Inflammatory macrophage treated with lipopolysaccharide for 4 hours (primary cell): ENCODE data around the gene RNASEH2A.
"Not testable (repeated sequence)": the region's sequence is repeated elsewhere in the genome, so short reads cannot be mapped to it uniquely, and the experiment has no call there.

Source experiments
- DNase-seq: peaks from one replicate; pipeline ENCODE4 v3.0.0-alpha.2; 2020

RNASEH2A gene

DNA sequence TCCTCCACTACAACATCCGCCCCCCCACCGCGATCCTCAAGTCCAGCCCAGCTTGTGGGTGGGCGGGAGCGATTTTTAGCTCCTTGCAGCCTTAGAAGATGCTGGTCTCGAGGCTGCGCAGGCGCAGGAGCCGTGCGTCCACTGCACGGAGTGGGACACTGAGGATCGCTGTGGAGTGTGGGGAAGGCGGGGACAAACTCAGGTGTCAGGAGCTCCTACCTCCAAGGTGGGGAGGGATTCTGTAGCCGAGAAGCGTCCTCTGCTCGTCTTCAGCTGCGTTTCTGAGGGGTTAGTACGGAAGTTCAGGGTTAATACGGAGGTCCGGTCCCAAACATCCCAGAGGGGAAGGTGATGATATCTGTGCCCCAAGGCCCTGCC lies 28.2 kb downstream of the RNASEH2A start, which contains the start of gene RTBDN:
RTBDN (minus strand) TSS at position 14 of the 378 bp plus-strand sequence. CDS start 4,600 bp downstream, outside the sequence.
- no peak for DNase-seq

GRCh38 chr19:12834976-12835757 lies 28.8 kb downstream of the RNASEH2A start:
- no peak for DNase-seq

GRCh38 chr19:12836529-12836863 lies 30.1 kb downstream of the RNASEH2A start:
- DNase-seq: no peak

DNA sequence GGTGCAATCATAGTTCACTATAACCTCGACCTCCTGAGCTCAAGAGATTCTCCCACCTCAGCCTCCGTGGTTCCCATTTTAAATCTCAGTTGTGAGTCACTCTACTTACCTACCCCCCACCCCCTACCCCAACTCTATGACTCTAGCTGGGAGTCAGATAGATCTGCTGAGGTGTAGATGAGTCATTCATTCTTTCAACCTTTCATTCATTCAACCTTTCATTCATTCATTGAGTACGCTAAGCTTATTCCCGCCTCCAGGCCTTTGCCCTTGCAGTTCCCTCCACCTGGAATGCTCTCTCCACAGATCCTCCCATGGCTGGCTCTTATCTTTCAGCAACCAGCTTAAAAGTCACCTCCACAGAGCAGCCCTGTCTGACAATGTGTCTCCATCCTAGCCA lies 30.8 kb downstream of the RNASEH2A start:
- no peak for DNase-seq

- DNase-seq: peak; percentile 49
These were observed 31.9 kb downstream of the RNASEH2A start, which contains the start of gene MAST1 for GRCh38 chr19:12838182-12838885. Gene MAST1, plus strand, starts transcription at chr19:12838515. Its CDS starts 58 bp downstream, at chr19:12838573.

DNA sequence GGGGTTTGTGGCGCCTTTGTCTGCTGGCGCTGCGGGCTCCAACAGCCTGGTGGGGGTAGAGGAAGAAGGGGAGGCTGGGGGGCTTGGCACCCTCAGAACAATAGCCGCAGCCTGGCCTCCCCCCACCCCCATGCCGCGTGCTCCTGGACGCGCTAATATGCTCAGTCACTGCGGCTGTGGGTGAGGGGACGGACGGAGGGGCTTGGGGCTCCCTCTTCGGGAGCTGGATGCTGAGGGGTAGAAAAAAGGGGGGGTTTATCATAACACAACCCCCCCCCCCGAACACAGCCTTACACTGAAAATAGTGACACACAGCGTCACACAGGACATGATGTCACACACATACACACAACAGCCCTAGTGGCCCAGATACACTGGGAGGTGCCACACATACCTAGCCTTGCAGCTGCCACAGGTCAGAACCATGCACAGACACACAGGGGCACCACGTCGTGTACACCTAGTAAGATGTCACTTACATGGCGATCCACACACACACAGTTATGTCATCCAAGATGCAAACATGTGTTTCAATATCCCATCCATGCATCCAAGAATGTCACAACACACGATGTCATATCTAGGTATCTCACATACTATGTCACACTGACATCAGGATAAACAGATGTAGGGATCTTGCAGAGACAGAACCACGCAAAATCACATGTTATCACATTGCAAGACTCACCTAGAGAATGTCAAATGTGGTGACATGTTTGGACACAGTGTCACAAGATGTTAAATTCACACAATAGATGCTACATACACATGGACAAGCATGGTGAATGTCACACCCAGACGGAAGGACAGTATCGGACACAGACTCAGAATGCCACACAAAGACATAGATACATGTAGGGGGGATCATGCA lies 32.7 kb downstream of the RNASEH2A start:
- DNase-seq: no peak

GRCh38 chr19:12840091-12841079 lies 34.0 kb downstream of the RNASEH2A start:
- peak; percentile 63 for DNase-seq

GRCh38 chr19:12841094-12841493 lies 34.7 kb downstream of the RNASEH2A start:
- no peak for DNase-seq

- no peak for DNase-seq
These were observed 36.1 kb downstream of the RNASEH2A start for GRCh38 chr19:12842511-12842910.

DNA sequence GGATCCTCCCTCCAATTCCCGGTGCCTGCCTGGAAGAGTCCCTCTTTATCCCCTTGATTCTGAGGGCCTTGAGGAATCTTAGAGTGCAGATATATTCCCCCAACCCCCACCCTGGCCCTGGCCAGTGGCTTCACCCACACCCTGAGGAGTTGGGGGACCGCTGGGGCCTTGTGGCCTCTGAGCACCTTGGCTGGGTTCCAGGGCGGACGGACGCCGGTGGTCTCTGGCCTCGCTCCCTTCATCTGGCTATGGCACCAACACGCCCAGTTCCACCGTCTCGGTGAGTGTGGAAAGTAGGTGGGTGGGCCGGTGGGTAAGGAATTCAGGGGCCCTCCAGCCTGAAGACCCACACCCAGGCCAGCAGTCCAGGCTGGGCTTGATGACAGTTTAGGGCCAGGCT lies 36.9 kb downstream of the RNASEH2A start:
- DNase-seq: no peak

DNA sequence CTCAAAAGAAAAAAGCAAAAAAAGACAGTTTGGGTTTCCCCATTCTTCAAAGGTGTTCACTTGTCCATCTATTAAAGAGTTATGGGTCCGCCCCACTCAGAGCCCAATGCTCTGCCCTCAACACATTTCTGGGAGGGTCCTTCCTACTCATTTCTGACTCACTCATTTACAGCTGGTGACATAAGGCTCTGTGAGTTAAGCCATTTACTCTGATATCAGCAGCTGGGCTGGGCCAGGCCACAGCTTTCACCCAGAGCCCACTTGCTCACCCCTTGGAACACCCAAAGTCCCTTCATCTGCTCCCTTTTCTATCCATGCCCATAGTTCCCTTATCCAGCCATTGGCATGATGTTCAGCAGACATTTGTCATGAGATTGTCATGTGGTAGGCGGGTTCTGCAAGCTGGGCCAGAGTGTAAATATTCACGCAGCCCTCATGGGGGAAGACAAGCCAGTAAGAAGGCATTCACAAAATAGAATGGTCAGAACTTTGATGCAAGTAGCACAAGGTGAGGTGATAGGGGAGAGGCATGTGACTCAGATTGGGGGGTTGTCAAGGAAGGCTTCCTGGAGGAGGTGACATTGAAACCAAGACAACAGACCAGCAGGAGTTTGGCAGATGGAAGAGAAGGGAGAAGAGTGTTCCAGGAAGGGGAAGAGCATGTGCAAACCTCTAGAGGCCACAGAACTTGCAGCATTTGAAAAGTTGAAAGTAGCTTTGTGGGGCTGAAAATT lies 37.8 kb downstream of the RNASEH2A start:
- DNase-seq: peak; percentile 47

GRCh38 chr19:12846613-12847012 lies 40.2 kb downstream of the RNASEH2A start:
- DNase-seq: not testable (repeated sequence)

GRCh38 chr19:12847159-12848139 lies 41.1 kb downstream of the RNASEH2A start:
- peak; percentile 72 for DNase-seq

GRCh38 chr19:12856653-12857052 lies 50.3 kb downstream of the RNASEH2A start:
- DNase-seq: no peak

DNA sequence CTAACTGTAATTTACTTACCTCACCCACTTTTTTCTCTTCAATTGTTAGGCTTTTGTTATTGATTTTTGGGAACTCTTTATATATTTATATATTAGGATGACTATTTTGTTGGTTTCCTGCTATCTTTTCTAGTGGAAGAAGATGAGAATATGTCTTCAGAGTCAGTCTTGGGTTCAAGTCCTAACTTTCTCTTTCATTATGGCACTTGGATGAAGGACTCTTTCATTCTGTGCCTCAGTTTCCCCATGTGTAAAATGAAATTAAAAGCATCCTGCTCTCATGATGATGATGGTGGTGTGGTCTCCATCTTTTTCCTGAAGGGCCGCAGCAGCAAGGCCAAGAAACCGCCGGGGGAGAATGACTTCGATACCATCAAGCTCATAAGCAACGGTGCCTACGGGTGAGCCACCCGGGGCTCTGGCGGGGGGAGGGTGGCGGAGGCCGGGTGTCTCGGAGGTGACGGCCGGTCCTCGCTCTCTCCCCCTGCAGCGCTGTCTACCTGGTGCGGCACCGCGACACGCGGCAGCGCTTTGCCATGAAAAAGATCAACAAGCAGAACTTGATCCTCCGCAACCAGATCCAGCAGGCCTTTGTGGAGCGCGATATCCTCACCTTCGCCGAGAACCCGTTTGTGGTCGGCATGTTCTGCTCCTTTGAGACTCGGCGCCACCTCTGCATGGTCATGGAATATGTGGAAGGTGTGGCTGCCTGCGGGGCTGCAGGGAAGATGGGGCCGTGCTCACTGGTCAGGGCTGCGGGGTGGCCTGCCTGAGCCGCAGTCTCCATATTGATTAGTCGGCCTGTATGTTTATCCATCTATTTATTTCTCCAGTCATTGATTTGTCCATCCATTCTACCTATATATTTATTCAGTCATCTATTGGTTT lies 51.9 kb downstream of the RNASEH2A start:
- DNase-seq: no peak

- DNase-seq: no peak
These were observed 53.2 kb downstream of the RNASEH2A start for GRCh38 chr19:12859546-12859945.
